Measurements from ENCODE around the gene GABBR2. TPM values are rescaled to one million over a fixed set of nuclear protein-coding genes. Genes with fewer than 3 reads are reported as not detected.

The GABBR2 gene
- total RNA-seq, 1 experiment from 2014 or later: not detected

- Histone ChIP-seq H3K4me1 (ENCODE audit: insufficient read depth, low read length, poor library complexity, severe bottlenecking) (no peaks in the 10 kb centered on the region), H3K27me3 (replicated peaks; ENCODE audit: insufficient read depth, low read depth, low read length, poor library complexity) (peaks cover 24% of the 10 kb centered on the region), H3K4me3 (ENCODE audit: low read depth, low read length, poor library complexity, severe bottlenecking) (no peak overlapping the region), H3K27ac (ENCODE audit: low read depth, low read length, poor library complexity, severe bottlenecking) (no peak overlapping the region), H3K9me3 (ENCODE audit: low read depth, low read length, poor library complexity, severe bottlenecking) (no peaks in the 10 kb centered on the region), H3K36me3 (ENCODE audit: insufficient read depth, low read length, poor library complexity, severe bottlenecking) (no peaks in the 10 kb centered on the region)
- CTCF ChIA-PET: no interaction called here
- TF ChIP-seq EZH2 (IDR thresholded peaks at IDR 0.05; ENCODE audit: borderline replicate concordance, low read depth, low read length, poor library complexity, severe bottlenecking) (no peak), CTCF (conservative IDR thresholded peaks at IDR 0.05; ENCODE audit: low read depth, low read length) (no peak)
- POLR2A ChIA-PET (ENCODE audit: low non-redundant PET): interaction anchor here (0.6 kb wide), 1 partner anchor 161 kb away, joined by 3 read pairs; no protein-coding TSS in a partner anchor
- intact Hi-C loops (cut with micrococcal nuclease; ENCODE audit: unreplicated experiment): no loop called here
- BruUV-seq (replicated peaks): no TSS peak
- no peak for DNase-seq (ENCODE audit: low spot score)
Observed at GRCh38 chr9:98602839-98603500, 105.8 kb downstream of the GABBR2 start.

GRCh38 chr9:98600631-98601030 lies 108.1 kb downstream of the GABBR2 start:
- H3K27me3 ChIP-seq (replicated peaks; ENCODE audit: insufficient read depth, low read depth, low read length, poor library complexity): peaks cover 17% of the 10 kb centered on the region
- TF ChIP-seq CTCF (conservative IDR thresholded peaks at IDR 0.05; ENCODE audit: low read depth, low read length): no peak
- no peak for TF ChIP-seq EZH2 (IDR thresholded peaks at IDR 0.05; ENCODE audit: borderline replicate concordance, low read depth, low read length, poor library complexity, severe bottlenecking)
- POLR2A ChIA-PET (ENCODE audit: low non-redundant PET): no interaction called here
- no peak overlapping the region for H3K27ac ChIP-seq (ENCODE audit: low read depth, low read length, poor library complexity, severe bottlenecking)
- no peaks in the 10 kb centered on the region for H3K36me3 ChIP-seq (ENCODE audit: insufficient read depth, low read length, poor library complexity, severe bottlenecking)
- CTCF ChIA-PET: no interaction called here
- intact Hi-C loops (cut with micrococcal nuclease; ENCODE audit: unreplicated experiment): no loop called here
- no peaks in the 10 kb centered on the region for H3K9me3 ChIP-seq (ENCODE audit: low read depth, low read length, poor library complexity, severe bottlenecking)
- H3K4me3 ChIP-seq (ENCODE audit: low read depth, low read length, poor library complexity, severe bottlenecking): no peak overlapping the region
- no TSS peak for BruUV-seq (replicated peaks)
- DNase-seq (ENCODE audit: low spot score): no peak
- no peaks in the 10 kb centered on the region for H3K4me1 ChIP-seq (ENCODE audit: insufficient read depth, low read length, poor library complexity, severe bottlenecking)

GRCh38 chr9:98599566-98600216 lies 109.0 kb downstream of the GABBR2 start:
- Histone ChIP-seq H3K27me3 (replicated peaks; ENCODE audit: insufficient read depth, low read depth, low read length, poor library complexity) (peaks cover 16% of the 10 kb centered on the region), H3K4me1 (ENCODE audit: insufficient read depth, low read length, poor library complexity, severe bottlenecking) (no peaks in the 10 kb centered on the region), H3K27ac (ENCODE audit: low read depth, low read length, poor library complexity, severe bottlenecking) (no peak overlapping the region), H3K9me3 (ENCODE audit: low read depth, low read length, poor library complexity, severe bottlenecking) (no peaks in the 10 kb centered on the region), H3K36me3 (ENCODE audit: insufficient read depth, low read length, poor library complexity, severe bottlenecking) (no peaks in the 10 kb centered on the region), H3K4me3 (ENCODE audit: low read depth, low read length, poor library complexity, severe bottlenecking) (no peak overlapping the region)
- ChIA-PET CTCF (interaction anchor here (0.6 kb wide), 1 partner anchor 40 kb away, joined by 3 read pairs; no protein-coding TSS in a partner anchor), POLR2A (ENCODE audit: low non-redundant PET) (no interaction called here)
- TF ChIP-seq CTCF (conservative IDR thresholded peaks at IDR 0.05; ENCODE audit: low read depth, low read length): no peak
- no peak for TF ChIP-seq EZH2 (IDR thresholded peaks at IDR 0.05; ENCODE audit: borderline replicate concordance, low read depth, low read length, poor library complexity, severe bottlenecking)
- intact Hi-C loops (cut with micrococcal nuclease; ENCODE audit: unreplicated experiment): no loop called here
- no TSS peak for BruUV-seq (replicated peaks)
- DNase-seq (ENCODE audit: low spot score): no peak

All from A673 (cell line).